Measurements from ENCODE around the gene HNRNPAB. TPM values are rescaled to one million over a fixed set of nuclear protein-coding genes. Genes with fewer than 3 reads are reported as not detected.

Gene HNRNPAB
- total RNA-seq, 4 donors from 2014 or later, result 79.9 to 140 (median 106) TPM

DNA sequence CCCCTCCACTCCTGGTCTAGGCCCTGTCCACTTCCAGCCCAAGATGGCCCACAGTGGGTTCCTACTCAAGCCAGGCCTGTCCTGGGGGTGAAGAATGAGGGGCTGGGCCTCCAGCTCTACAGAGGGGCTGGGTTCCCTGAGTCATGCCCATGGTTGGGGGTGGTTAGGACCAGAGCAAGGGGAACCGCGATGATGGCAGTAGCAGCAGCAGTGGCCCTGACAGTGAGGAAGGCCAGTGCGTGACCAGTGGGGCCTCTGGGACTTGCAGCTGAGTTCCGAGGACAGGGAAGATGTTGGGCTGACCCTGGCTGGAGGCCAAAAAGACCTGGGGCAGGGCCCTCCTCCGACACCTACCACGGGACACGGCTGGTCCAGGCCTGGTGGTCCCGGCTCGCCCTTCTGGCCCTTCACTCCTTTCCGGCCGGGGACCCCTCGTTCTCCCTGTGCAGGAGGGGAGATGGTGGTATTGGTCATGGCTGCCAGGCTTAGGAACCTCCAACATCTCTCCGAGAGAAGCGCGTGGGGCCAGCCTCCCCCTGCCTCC is 37.4 kb downstream of the HNRNPAB start:
- peak; percentile 56 for ATAC-seq

DNA sequence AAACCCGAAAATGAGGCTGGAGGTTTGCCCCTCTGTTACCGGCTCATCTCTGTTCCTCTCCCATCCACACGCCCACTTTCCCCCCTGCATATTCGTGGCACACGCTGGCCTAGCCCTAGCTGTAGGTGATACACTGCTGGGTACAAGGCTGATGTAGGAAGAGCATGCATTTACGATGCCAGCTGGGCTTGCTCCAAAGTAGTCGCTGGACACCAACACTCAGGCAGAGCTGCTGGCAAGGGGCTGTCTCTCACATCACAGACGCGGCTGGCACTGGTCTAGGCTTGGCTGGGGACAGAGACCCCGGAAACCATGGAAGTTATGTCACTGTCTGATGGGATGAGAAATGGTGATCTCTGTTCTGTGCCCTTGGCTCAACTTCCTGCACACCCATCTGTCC is 38.1 kb downstream of the HNRNPAB start:
- TF ChIP-seq, protein P1, sequence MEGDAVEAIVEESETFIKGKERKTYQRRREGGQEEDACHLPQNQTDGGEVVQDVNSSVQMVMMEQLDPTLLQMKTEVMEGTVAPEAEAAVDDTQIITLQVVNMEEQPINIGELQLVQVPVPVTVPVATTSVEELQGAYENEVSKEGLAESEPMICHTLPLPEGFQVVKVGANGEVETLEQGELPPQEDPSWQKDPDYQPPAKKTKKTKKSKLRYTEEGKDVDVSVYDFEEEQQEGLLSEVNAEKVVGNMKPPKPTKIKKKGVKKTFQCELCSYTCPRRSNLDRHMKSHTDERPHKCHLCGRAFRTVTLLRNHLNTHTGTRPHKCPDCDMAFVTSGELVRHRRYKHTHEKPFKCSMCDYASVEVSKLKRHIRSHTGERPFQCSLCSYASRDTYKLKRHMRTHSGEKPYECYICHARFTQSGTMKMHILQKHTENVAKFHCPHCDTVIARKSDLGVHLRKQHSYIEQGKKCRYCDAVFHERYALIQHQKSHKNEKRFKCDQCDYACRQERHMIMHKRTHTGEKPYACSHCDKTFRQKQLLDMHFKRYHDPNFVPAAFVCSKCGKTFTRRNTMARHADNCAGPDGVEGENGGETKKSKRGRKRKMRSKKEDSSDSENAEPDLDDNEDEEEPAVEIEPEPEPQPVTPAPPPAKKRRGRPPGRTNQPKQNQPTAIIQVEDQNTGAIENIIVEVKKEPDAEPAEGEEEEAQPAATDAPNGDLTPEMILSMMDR (IDR thresholded peaks at IDR 0.05), result no peak
- TF ChIP-seq POLR2A (IDR thresholded peaks at IDR 0.05), result no peak
- TF ChIP-seq EP300 (IDR thresholded peaks at IDR 0.05), result no peak
- TF ChIP-seq POLR2AphosphoS5 (IDR thresholded peaks at IDR 0.05), result no peak
- 78 to 79% methylated on average over 6 to 9 of the region's 10 CpGs for WGBS, 2 donors (ENCODE audit: low coverage in 1 of 2)
- Histone ChIP-seq H3K4me3 (no peak overlapping the region), H3K9me3 (no peaks in the 10 kb centered on the region), H3K27ac (no peak overlapping the region), H3K4me1 (peaks cover 0 to 19% (median 0%) of the 10 kb centered on the region in 3 donors), H3K36me3 (no peaks in the 10 kb centered on the region), H3K27me3 (peaks cover 11% of the 10 kb centered on the region)
- ATAC-seq, result no peak

More for the DNA sequence above, 37.4 kb downstream of the HNRNPAB start:
- 80 to 100% methylated on average over 1 of the region's 15 CpGs for WGBS, 2 donors (ENCODE audit: low coverage in 1 of 2)
- peaks cover 7% of the 10 kb centered on the region for H3K27me3 ChIP-seq
- peak overlapping the region in 1 of 4 donors; percentile 57 for H3K27ac ChIP-seq
- H3K9me3 ChIP-seq, result no peaks in the 10 kb centered on the region
- H3K4me1 ChIP-seq, result peaks cover 0 to 26% (median 0%) of the 10 kb centered on the region in 3 donors
- H3K36me3 ChIP-seq, result no peaks in the 10 kb centered on the region
- H3K4me3 ChIP-seq, result no peak overlapping the region
- TF ChIP-seq POLR2A (IDR thresholded peaks at IDR 0.05), result no peak
- TF ChIP-seq, protein P1 (IDR thresholded peaks at IDR 0.05), result no peak
- TF ChIP-seq POLR2AphosphoS5 (IDR thresholded peaks at IDR 0.05), result no peak
- TF ChIP-seq EP300 (IDR thresholded peaks at IDR 0.05), result no peak

DNA sequence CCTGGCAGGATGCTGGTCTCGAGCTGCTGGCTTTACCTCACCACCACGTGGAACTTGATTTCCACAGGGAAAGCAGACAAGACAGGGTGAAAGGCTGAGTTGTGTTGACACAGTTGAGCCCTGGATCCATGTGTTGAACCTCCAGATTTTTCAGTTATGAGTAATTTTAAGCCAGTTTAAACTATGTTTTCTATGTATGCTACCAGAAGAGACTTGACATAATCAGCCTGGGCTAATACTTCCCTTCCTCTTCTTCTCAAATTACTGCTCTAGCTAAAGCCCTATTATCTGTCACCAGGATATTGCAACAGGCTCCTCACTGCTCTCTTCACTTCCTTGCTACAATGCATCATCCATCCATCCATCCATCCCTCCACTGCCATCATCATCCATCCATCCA is 40.2 kb downstream of the HNRNPAB start:
- H3K4me3 ChIP-seq, result no peak overlapping the region
- 71 to 100% methylated on average over 1 of the region's 2 CpGs for WGBS, 2 donors (ENCODE audit: low coverage in 1 of 2)

DNA sequence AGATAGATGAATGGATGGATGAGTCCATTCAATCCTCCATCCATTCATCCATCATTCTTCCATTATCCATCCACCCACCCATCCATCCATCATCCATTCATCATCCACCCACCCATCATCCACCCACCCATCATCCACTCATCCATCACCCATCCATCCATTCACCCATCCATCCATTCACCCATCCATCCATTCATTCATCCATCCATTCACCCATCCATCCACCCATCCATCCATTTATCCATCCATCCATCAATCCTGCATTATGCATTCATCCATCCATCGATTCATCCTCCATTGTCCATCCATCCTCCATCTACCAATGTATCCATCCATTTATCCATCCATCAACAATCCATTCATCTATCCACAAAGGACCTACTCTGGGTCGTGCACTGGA is 41.1 kb downstream of the HNRNPAB start:
- TF ChIP-seq, protein P1 (IDR thresholded peaks at IDR 0.05), result no peak
- no peak for TF ChIP-seq EP300 (IDR thresholded peaks at IDR 0.05)
- TF ChIP-seq POLR2AphosphoS5 (IDR thresholded peaks at IDR 0.05), result no peak
- no peak for TF ChIP-seq POLR2A (IDR thresholded peaks at IDR 0.05)
- no peaks in the 10 kb centered on the region for H3K4me1 ChIP-seq
- 69 to 90% methylated on average over 2 of the region's 2 CpGs for WGBS, 2 donors (ENCODE audit: low coverage in 1 of 2)

More for the DNA sequence above, 40.2 kb downstream of the HNRNPAB start:
- Histone ChIP-seq H3K27me3 (peaks cover 14% of the 10 kb centered on the region), H3K36me3 (no peaks in the 10 kb centered on the region), H3K27ac (no peak overlapping the region), H3K9me3 (no peaks in the 10 kb centered on the region), H3K4me1 (no peaks in the 10 kb centered on the region)
- TF ChIP-seq EP300 (IDR thresholded peaks at IDR 0.05) (no peak), POLR2AphosphoS5 (IDR thresholded peaks at IDR 0.05) (no peak), POLR2A (IDR thresholded peaks at IDR 0.05) (no peak)
- TF ChIP-seq, protein P1 (IDR thresholded peaks at IDR 0.05), result no peak
- no peak for ATAC-seq

DNA sequence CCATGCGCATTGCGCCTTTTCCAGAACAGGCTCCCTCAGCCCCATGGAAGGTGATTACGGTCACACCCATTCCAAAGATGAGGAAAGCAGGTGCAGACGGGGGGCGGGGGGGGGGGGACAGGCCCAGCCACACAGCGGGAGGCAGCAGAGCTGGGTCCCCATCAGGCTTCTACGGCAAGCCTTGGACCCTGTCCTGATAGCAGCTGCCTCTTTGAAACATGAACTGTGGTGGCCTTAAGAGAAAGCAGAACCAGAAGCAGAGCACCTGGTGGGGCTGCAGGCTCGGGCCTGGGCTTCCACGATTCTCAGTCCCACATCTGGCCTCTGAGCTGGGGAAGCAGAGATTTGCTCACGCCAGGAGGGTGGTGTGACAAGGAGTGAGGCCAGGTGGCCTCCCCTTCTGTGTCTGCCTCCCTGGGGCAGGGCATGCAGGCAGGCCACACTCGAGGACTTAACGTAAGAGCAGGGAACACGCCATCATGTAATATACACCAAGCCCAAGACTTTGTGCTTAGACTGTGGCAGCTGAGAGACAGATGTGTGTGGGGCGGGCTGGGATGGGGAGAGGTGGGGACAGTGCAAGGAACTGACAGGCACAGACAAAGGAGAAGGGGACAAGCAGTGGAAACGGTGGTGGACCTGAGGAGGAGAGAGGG is 42.4 kb downstream of the HNRNPAB start:
- Histone ChIP-seq H3K36me3 (no peaks in the 10 kb centered on the region), H3K27ac (no peak overlapping the region), H3K4me1 (no peaks in the 10 kb centered on the region), H3K27me3 (peaks cover 14% of the 10 kb centered on the region), H3K4me3 (no peak overlapping the region), H3K9me3 (no peaks in the 10 kb centered on the region)
- WGBS, 2 donors (ENCODE audit: low coverage in 1 of 2), result 80 to 82% methylated on average over 2 to 6 of the region's 15 CpGs
- ATAC-seq, result no peak
- TF ChIP-seq POLR2A (IDR thresholded peaks at IDR 0.05) (no peak), EP300 (IDR thresholded peaks at IDR 0.05) (no peak), POLR2AphosphoS5 (IDR thresholded peaks at IDR 0.05) (no peak)
- TF ChIP-seq, protein P1 (IDR thresholded peaks at IDR 0.05), result no peak

More for the DNA sequence above, 41.1 kb downstream of the HNRNPAB start:
- Histone ChIP-seq H3K36me3 (no peaks in the 10 kb centered on the region), H3K27me3 (peaks cover 14% of the 10 kb centered on the region), H3K4me3 (no peak overlapping the region), H3K27ac (no peak overlapping the region), H3K9me3 (no peaks in the 10 kb centered on the region)
- no peak for ATAC-seq
